ENCODE data around the gene GMFB.
"Not testable (repeated sequence)": the region's sequence is repeated elsewhere in the genome, so short reads cannot be mapped to it uniquely, and the experiment has no call there.

The GMFB gene

DNA sequence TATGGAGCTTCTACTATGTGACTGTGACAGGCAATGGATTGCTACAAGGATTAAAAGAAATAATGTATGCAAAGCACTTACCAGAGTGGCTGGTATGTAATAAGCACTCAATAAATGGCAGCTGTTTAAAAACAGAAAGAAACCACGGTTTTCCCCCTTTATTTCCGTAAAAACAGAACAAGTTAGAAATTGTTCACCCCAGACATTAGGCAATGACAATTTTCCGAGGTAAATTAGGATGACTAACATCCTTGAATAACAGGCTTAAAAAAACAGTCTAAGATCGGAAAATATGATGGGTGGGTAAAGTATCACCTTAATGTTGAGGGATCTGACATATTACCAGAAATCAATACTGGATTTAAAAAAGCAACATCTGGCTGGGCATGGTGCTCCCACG, 26.7 kb downstream of the GMFB start:
- Mint-ChIP-seq H3K9me3 (peaks cover 19% of the 10 kb centered on the region), H3K4me1 (ENCODE audit: low read depth) (no peaks in the 10 kb centered on the region), H3K27ac (no peak overlapping the region), H3K27me3 (ENCODE audit: low read depth) (peaks cover 2% of the 10 kb centered on the region), H3K4me3 (no peak overlapping the region), H3K36me3 (ENCODE audit: low read depth) (peaks cover 5% of the 10 kb centered on the region)
- no peak for DNase-seq (ENCODE audit: low spot score)

DNA sequence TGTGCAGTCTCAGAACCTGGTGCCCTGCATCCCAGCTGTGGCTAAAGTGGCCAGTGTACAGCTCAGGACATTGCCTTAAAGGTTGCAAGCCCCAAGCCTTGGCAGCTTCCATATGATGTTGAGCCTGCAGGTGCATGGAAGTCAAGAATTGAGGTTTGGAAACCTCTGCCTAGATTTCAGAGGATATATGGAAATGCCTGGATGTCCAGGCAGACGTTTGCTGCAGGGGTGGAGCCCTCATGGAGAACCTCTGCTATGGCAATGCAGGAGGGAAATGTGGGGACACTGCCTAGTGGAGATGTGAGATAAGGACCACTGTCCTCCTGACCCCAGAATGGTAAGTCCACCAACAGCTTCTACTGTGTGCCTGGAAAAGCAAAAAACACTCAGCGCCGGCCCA, 29.7 kb downstream of the GMFB start:
- Mint-ChIP-seq H3K27me3 (ENCODE audit: low read depth) (no peaks in the 10 kb centered on the region), H3K27ac (no peak overlapping the region), H3K9me3 (peaks cover 16% of the 10 kb centered on the region), H3K4me1 (ENCODE audit: low read depth) (no peaks in the 10 kb centered on the region), H3K36me3 (ENCODE audit: low read depth) (peaks cover 4% of the 10 kb centered on the region), H3K4me3 (no peak overlapping the region)
- no peak for DNase-seq (ENCODE audit: low spot score)

DNA sequence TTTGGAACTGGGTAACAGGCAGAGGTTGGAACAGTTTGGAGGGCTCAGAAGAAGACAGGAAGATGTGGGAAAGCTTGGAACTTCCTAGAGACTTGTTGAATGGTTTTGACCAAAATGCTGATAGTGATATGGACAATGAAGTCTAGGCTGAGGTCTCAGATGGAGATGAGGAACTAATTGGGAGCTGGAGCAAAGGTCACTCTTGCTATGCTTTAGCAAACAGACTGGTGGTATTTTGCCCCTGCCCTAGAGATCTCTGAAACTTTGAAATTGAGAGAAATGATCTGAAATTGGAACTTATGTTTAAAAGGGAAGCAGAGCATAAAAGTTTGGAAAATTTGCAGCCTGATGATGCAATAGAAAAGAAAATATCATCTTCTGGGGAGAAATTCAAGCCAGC, 30.2 kb downstream of the GMFB start:
- H3K9me3 Mint-ChIP-seq, result peaks cover 16% of the 10 kb centered on the region
- H3K4me1 Mint-ChIP-seq (ENCODE audit: low read depth); DNase-seq (ENCODE audit: low spot score); H3K27ac Mint-ChIP-seq; H3K27me3 Mint-ChIP-seq (ENCODE audit: low read depth); H3K36me3 Mint-ChIP-seq (ENCODE audit: low read depth); H3K4me3 Mint-ChIP-seq: not testable (repeated sequence)

DNA sequence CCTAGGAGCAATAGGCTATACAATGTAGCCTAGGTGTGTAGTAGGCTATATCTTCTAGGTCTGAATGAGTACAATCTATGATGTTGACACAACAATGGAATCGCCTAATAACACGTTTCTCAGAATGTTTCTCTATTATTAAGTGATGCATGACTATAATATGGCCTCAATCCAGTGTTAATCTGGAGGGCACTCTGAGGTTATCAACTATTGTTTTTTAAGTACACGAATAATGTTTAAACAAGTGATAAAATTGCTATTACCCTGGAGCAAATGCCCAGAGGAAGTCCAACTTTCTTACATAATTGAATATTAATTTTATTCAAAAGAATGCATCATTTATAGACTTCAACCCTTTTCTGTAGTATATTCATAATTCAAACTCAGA, 31.2 kb downstream of the GMFB start:
- Mint-ChIP-seq H3K4me1 (ENCODE audit: low read depth) (no peaks in the 10 kb centered on the region), H3K9me3 (peaks cover 16% of the 10 kb centered on the region), H3K36me3 (ENCODE audit: low read depth) (peaks cover 4% of the 10 kb centered on the region), H3K27ac (no peak overlapping the region), H3K27me3 (ENCODE audit: low read depth) (no peaks in the 10 kb centered on the region), H3K4me3 (no peak overlapping the region)
- no peak for DNase-seq (ENCODE audit: low spot score)

DNA sequence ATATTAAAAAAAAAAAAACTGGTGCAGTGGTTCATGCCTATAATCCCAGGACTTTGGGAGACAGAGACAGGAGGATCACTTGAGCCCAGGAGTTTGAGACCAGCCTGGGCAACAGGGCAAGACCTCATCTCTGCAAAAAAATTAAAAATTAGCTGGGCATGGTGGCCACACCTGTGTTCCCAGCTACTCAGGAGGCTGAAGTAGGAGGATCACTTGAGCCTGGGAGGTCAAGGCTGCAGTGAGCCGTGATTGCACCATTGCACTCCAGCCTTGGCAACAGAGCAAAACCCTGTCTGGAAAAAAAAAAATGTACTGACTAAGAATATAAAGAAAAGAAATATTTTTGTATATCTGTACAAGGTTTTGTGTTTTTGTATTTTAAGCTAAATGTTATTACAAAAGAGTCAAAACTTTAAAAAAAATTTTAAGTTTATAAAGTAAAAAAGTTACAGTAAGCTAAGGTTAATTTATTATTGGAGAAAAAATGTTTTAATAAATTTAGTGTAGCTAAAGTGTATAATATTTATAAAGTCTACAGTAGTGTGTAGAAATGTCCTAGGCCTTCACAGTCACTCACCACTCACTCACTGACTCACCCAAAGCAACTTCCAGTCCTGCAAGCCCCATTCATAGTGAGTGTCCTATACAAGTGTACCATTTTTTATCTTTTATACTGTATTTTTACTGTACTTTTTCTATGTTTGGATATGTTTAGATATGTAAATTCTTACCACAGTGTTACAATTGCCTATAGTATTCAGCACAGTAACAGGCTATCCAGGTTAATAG, 31.8 kb downstream of the GMFB start:
- H3K4me1 Mint-ChIP-seq (ENCODE audit: low read depth); DNase-seq (ENCODE audit: low spot score); H3K36me3 Mint-ChIP-seq (ENCODE audit: low read depth); H3K27ac Mint-ChIP-seq; H3K27me3 Mint-ChIP-seq (ENCODE audit: low read depth); H3K4me3 Mint-ChIP-seq: not testable (repeated sequence)
- H3K9me3 Mint-ChIP-seq, result peaks cover 16% of the 10 kb centered on the region

DNA sequence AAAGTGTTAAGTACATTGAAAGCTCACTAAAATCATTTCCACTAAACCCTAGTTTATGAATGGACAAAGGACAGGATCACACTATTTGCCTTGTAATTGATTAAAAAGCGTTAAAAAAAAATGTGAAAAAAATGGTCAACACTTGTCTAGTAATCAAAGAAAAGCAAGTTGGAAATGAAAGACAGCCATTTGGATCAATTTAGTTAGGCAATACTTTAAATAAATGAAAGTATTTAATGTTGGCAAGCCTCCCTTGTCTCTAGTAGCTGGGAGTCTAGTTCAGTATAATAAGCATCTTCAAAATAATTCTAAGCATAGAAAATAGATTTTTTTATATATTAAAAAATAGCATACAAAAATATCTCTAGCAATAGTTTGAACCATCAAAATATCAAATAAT, 33.4 kb downstream of the GMFB start:
- H3K4me3 Mint-ChIP-seq, result no peak overlapping the region
- peaks cover 4% of the 10 kb centered on the region for H3K4me1 Mint-ChIP-seq (ENCODE audit: low read depth)
- H3K9me3 Mint-ChIP-seq, result peaks cover 16% of the 10 kb centered on the region
- no peaks in the 10 kb centered on the region for H3K27me3 Mint-ChIP-seq (ENCODE audit: low read depth)
- no peak for DNase-seq (ENCODE audit: low spot score)
- H3K27ac Mint-ChIP-seq, result no peak overlapping the region
- H3K36me3 Mint-ChIP-seq (ENCODE audit: low read depth), result peaks cover 4% of the 10 kb centered on the region

DNA sequence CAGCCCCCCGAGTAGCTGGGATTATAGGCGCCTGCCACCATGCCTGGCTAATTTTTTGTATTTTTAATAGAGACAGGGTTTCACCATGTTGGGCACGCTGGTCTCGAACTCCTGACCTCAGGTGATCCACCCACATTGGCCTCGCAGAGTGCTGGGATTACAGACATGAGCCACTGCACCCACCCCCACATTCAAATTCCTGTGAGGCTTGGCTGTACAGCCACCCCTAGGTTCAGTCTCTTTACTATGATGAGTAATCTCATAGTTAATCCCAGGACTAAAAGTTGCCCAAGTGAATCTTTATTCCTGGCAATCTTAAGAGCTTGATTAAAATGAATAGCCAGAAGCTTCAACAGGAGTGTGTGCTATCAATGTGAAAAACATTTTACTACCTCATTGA, 34.8 kb downstream of the GMFB start:
- not testable (repeated sequence) for H3K4me3 Mint-ChIP-seq; DNase-seq (ENCODE audit: low spot score); H3K36me3 Mint-ChIP-seq (ENCODE audit: low read depth); H3K9me3 Mint-ChIP-seq; H3K27ac Mint-ChIP-seq; H3K27me3 Mint-ChIP-seq (ENCODE audit: low read depth); H3K4me1 Mint-ChIP-seq (ENCODE audit: low read depth)

DNA sequence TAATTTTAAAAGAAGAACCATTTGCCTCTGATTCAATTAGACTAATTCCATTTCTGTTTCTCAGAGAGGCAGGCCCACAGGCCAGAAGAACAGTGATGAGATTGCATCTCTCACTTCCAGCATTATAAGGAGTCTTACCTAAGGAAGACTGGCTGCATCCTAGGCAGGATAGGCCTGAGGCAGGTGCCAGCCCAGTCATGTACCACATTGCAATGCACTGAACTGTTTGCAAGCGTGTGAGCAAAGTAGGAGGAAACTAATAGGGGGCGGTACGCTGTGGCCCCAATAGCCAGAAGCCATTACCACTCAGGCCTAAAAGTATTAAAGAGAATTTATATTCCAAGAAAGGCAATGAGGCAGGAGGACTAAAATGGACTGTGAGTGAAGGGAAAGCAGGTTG, 35.5 kb downstream of the GMFB start:
- Mint-ChIP-seq H3K36me3 (ENCODE audit: low read depth) (no peaks in the 10 kb centered on the region), H3K27me3 (ENCODE audit: low read depth) (no peaks in the 10 kb centered on the region), H3K9me3 (peaks cover under 1% of the 10 kb centered on the region), H3K4me1 (ENCODE audit: low read depth) (peaks cover 4% of the 10 kb centered on the region), H3K27ac (no peak overlapping the region), H3K4me3 (no peak overlapping the region)
- DNase-seq (ENCODE audit: low spot score), result no peak

DNA sequence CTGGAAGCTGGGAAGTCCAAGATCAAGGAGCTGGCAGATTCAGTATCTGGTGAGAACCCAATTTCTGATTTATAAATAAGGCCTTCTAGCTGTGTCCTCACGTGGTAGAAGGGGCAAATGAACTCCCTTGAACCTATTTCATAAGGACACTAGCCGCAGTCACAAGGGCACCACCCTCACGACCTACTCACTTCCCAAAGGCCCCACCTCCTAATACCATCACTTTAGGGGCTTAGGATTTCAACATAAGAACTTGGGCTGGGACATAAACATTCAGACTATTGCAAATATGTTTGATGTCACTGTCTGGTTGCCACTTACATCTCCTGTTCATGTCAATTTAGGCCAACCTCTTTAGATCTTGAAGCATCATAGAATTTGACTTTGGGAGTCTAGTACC, 36.8 kb downstream of the GMFB start:
- H3K4me1 Mint-ChIP-seq (ENCODE audit: low read depth), result peaks cover 4% of the 10 kb centered on the region
- H3K9me3 Mint-ChIP-seq, result no peaks in the 10 kb centered on the region
- no peak overlapping the region for H3K27ac Mint-ChIP-seq
- H3K4me3 Mint-ChIP-seq, result no peak overlapping the region
- no peaks in the 10 kb centered on the region for H3K27me3 Mint-ChIP-seq (ENCODE audit: low read depth)
- DNase-seq (ENCODE audit: low spot score), result no peak
- no peaks in the 10 kb centered on the region for H3K36me3 Mint-ChIP-seq (ENCODE audit: low read depth)

DNA sequence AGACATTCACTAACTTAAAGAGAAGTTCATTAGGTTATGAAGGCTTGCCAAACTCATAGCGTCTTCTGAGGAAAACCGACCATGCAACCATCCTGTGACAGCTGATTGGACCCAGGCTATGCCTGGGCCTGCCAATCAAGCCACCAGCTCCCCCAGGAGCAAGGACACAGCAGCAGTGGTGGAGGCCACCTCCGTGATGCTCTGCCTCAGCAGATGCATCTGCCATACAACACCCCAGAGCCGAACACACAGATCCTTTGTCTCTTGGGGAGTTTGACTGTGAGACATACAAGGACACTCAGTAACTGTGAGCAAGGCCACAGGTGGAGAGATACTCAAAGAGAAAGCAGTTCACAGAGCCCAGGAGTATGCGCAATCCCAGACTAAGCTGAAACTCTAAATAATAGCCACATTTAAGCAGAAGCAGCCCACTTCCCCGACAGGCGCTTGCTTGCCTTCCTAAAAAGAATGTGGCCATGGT, 37.6 kb downstream of the GMFB start:
- Mint-ChIP-seq H3K4me3 (no peak overlapping the region), H3K4me1 (ENCODE audit: low read depth) (peaks cover 5% of the 10 kb centered on the region), H3K9me3 (no peaks in the 10 kb centered on the region), H3K27me3 (ENCODE audit: low read depth) (peaks cover 3% of the 10 kb centered on the region), H3K36me3 (ENCODE audit: low read depth) (no peaks in the 10 kb centered on the region), H3K27ac (no peak overlapping the region)
- no peak for DNase-seq (ENCODE audit: low spot score)

DNA sequence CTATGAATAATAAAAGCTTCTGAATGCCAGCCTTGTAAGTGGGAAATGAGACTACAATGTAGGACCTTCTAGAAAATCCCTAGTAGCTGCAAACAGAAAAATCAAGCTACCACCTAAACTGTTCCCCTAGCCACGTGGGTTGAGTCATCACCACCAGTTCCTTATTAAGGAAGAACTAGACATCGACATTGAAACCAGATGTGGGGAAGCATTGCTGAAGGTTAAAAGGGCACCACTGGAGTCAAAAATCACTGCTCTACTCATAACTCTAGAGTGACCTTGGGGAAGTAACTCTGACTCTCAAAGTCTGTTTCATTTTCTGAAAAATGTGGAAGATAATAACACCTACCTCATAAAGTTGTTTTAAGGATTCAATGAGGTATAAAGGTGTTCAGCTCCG, 38.2 kb downstream of the GMFB start:
- Mint-ChIP-seq H3K4me3 (no peak overlapping the region), H3K36me3 (ENCODE audit: low read depth) (no peaks in the 10 kb centered on the region), H3K27ac (no peak overlapping the region), H3K4me1 (ENCODE audit: low read depth) (peaks cover 5% of the 10 kb centered on the region), H3K9me3 (no peaks in the 10 kb centered on the region), H3K27me3 (ENCODE audit: low read depth) (peaks cover 5% of the 10 kb centered on the region)
- no peak for DNase-seq (ENCODE audit: low spot score)

DNA sequence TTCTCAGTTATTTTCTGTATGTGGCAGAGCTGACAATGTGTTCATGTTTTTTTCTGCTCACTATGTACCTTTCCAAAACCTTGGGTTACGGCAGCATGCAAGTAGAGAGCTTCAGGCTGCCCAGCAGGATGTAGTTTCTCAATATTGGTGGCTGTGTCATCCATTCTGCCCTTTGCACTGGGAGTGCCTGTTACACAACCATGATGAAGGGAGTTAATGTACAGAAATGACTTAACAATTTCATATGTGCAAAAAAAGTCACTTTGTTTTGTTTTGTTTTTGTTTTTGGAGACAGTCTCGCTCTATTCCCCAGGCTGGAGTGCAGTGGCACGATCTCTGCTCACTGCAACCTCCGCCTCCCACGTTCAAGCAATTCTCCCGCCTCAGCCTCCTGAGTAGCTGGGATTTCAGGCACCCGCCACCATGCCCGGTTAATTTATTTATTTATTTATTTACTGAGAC, 41.5 kb downstream of the GMFB start:
- Mint-ChIP-seq H3K4me1 (ENCODE audit: low read depth) (peaks cover 7% of the 10 kb centered on the region), H3K36me3 (ENCODE audit: low read depth) (no peaks in the 10 kb centered on the region), H3K27ac (no peak overlapping the region), H3K27me3 (ENCODE audit: low read depth) (peaks cover 5% of the 10 kb centered on the region), H3K9me3 (no peaks in the 10 kb centered on the region), H3K4me3 (no peak overlapping the region)
- DNase-seq (ENCODE audit: low spot score), result no peak

DNA sequence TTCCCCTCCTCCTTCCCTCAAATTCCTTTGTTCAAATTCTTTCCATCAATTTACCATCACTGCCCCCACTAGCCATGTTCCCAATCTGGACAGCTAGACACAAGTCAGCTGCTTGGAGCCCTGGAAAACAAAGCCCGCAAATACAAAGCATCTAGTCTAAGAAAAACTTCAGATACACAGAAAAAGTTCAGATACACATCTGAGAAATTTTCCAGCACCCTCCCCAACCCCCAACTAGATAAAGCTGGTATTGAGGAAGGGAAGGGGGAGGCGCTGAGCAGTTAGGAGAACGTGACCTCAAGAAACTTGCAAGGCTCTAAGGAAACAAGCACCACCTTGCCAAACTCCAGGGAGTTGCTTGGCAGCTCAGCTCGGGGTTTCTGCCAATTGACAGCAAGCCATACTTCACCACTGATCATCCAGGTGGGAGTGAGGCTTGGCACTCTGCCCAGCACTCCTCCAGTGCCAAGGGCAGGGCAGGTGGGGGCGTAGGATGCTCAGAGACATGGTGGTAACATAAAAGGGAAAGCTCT, 42.6 kb downstream of the GMFB start:
- peaks cover 16% of the 10 kb centered on the region for H3K4me1 Mint-ChIP-seq (ENCODE audit: low read depth)
- H3K27me3 Mint-ChIP-seq (ENCODE audit: low read depth), result peaks cover 5% of the 10 kb centered on the region
- no peak overlapping the region for H3K4me3 Mint-ChIP-seq
- H3K27ac Mint-ChIP-seq, result no peak overlapping the region
- DNase-seq (ENCODE audit: low spot score), result no peak
- no peaks in the 10 kb centered on the region for H3K9me3 Mint-ChIP-seq
- no peaks in the 10 kb centered on the region for H3K36me3 Mint-ChIP-seq (ENCODE audit: low read depth)

DNA sequence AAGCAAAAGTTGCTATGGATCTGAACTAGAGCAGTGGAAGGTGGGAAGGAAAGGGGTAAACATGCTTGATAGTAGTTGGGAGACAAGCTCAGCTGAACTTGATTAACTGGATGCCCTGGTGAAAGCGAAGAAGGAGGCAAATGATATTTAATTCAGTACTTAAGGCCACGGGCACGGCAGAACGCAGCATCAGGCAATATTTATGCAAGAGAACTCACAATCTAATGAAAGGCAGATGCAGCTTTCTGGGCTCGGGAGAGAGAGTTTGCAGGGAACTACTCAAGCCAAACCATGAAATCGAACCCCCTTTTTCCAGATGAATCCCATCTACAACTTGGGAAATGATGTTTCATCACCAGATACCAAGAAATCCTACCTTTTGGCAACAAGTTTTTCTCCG, 44.1 kb downstream of the GMFB start:
- no peak for DNase-seq (ENCODE audit: low spot score)
- Mint-ChIP-seq H3K4me3 (no peak overlapping the region), H3K4me1 (ENCODE audit: low read depth) (peaks cover 22% of the 10 kb centered on the region), H3K9me3 (no peaks in the 10 kb centered on the region), H3K36me3 (ENCODE audit: low read depth) (peaks cover 9% of the 10 kb centered on the region), H3K27me3 (ENCODE audit: low read depth) (peaks cover 5% of the 10 kb centered on the region), H3K27ac (no peak overlapping the region)

DNA sequence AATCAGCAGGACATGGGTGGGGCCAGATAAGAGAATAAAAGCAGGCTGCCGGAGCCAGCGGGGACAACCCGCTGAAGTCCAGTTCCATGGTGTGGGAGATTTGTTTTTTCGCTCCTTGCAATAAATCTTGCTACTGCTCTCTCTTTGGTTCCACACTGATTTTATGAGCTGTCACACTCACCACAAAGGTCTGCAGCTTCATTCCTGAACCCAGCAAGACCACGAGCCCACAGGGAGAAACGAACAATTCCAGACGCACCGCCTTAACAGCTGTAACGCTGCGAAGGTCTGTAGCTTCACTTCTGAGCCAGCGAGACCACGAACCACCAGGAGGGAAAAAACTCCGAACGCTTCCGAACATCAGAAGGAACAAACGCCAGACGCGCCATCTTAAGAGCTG, 44.8 kb downstream of the GMFB start:
- no peak for DNase-seq (ENCODE audit: low spot score)
- H3K4me1 Mint-ChIP-seq (ENCODE audit: low read depth), result peaks cover 25% of the 10 kb centered on the region
- peaks cover 10% of the 10 kb centered on the region for H3K36me3 Mint-ChIP-seq (ENCODE audit: low read depth)

More for the DNA sequence above, 44.8 kb downstream of the GMFB start:
- no peak overlapping the region for H3K27ac Mint-ChIP-seq
- H3K27me3 Mint-ChIP-seq (ENCODE audit: low read depth), result peaks cover 5% of the 10 kb centered on the region
- no peak overlapping the region for H3K4me3 Mint-ChIP-seq
- no peaks in the 10 kb centered on the region for H3K9me3 Mint-ChIP-seq

Measured in T-helper 2 cell treated with Interferon-gamma antibody and Interleukin-4, amounts not matched to agents 5 μg/mL and 100 μg/mL, for 36 hours (primary cell).